ENCODE results near the gene PALLD.

The PALLD gene

GRCh38 chr4:168537086-168537485 lies 40.2 kb downstream of the PALLD start:
- TF ChIP-seq CTCF (conservative IDR thresholded peaks at IDR 0.05), result no peak
- H3K27ac ChIP-seq, result no peak overlapping the region

GRCh38 chr4:168537571-168537970 lies 40.7 kb downstream of the PALLD start:
- H3K27ac ChIP-seq, result peak overlapping the region; percentile 11; the same call in 1 of the 2 replicates
- no peak for TF ChIP-seq CTCF (conservative IDR thresholded peaks at IDR 0.05)

GRCh38 chr4:168538632-168539031 lies 41.8 kb downstream of the PALLD start:
- H3K27ac ChIP-seq, result peak overlapping the region; percentile 11; the same call in 1 of the 2 replicates
- no peak for TF ChIP-seq CTCF (conservative IDR thresholded peaks at IDR 0.05)

- H3K27ac ChIP-seq, result no peak overlapping the region
- no peak for TF ChIP-seq CTCF (conservative IDR thresholded peaks at IDR 0.05)
Observed at GRCh38 chr4:168540086-168540485, 43.2 kb downstream of the PALLD start.

- no peak for TF ChIP-seq CTCF (conservative IDR thresholded peaks at IDR 0.05)
- H3K27ac ChIP-seq, result no peak overlapping the region
Observed at GRCh38 chr4:168540503-168541265, 43.8 kb downstream of the PALLD start.

- H3K27ac ChIP-seq, result no peak overlapping the region
Observed at GRCh38 chr4:168541266-168541953, 44.6 kb downstream of the PALLD start.

More at GRCh38 chr4:168541266-168541953, 44.6 kb downstream of the PALLD start:
- TF ChIP-seq CTCF (conservative IDR thresholded peaks at IDR 0.05), result no peak
